Activated CD4-positive, CD25-positive, alpha-beta regulatory T cell treated with anti-CD3 and anti-CD28 coated beads, Interleukin-2, amount 50 U/mL, for 16 hours (primary cell): ENCODE results near the gene HLA-DOB.
A peak's percentile ranks its signal among the peaks of the same experiment; 100 is the strongest.

Experiments used
- DNase-seq: peaks from one replicate; pipeline ENCODE4 v3.0.0-alpha.2; 2020; ENCODE audit warnings: low read depth, low spot score

Gene HLA-DOB

DNA sequence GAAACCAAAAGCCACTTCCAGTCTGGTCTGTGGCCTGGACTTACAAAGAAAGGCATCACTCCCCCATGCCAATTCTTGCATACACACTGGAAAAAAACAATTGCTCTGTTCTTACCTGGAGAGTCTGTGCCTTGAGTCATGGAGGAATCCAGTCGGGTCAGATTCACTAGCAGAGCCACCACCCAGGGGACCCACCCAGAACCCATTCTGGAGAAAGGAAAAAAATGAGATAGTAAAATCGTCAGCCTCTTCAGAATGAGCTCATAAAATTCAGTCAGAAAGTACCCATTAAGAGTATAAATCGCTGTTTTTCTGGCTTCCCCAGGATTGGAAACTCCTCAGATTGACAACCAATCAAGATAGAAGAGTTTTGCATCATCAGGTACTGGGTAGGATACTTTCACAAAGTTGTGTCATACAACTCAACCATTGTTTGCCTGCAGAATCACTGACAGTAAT, at the start of gene HLA-DOB:
Gene HLA-DOB, minus strand, starts transcription at position 257 of the 459 bp plus-strand sequence. Its CDS starts 51 bp downstream, at position 206.
- no peak for DNase-seq

DNA sequence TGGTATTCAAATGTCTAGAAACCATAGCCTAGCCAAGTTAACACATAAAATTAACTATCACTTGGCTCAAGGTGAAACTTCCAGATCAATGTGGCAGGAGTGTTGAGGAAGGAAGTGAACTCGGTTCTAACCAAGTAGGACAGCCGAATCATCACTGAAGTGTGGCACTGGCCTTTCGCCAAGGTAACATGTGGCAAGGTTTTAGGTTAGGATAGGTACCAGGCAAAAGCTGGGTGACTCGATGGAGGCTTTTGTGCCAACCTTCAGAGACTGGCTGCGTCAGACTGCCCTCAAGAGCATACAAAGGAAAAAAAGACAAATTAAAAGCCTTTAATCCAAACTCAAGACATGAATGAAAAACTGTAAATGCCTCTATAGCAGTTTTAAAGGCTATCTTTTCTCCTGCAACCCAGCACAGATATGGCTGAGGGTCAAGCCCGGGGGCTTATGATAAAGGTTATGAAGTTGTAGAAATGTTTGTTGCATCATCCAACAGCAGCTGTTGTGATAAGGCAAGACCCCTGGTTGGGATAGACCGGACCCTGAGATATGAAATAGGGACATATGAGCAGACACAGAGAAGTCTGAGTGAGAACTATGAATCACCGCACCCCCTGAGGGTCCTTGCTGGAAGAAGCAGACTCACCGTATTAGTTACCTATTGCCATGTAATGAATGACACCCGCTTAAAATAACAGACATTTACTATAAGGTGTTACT, 49.1 kb upstream of the HLA-DOB start:
- DNase-seq, result no peak

DNA sequence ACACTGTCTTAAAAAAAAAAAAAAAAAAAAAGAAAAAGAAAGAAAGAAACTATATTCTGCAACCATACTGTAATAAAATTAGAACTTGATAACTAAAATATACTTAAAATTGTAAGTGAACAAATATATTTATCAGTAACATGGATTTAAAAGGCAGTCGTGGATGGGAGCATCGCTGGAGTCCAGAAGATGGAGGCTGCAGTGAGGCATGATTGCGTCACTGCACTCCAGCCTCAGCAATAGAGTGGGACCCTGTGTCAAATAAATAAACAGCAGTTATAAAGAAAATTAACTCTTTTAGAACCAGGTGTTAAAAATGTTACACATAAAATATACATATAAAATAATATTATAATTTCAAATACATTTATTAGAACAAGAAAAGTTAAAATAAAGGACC, 45.9 kb upstream of the HLA-DOB start:
- no peak for DNase-seq

DNA sequence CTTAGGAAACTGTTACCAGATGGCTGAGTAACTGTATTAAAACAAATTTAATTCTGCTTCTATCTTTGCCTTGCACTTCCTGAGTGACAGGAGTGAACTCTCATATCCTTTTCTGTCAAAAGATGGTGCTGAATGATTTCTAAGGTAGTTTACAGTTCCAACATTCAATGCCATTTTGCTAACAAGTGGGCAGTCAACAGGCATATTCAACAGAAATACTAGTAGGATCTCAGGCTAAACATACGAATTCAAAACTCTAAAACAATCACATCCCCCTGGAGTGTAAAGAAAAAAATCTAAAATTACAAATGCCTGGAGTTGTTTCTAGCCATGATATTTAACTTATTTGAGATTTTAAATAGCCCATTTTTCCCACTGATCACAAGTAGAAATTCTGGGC, 43.9 kb upstream of the HLA-DOB start:
- no peak for DNase-seq

DNA sequence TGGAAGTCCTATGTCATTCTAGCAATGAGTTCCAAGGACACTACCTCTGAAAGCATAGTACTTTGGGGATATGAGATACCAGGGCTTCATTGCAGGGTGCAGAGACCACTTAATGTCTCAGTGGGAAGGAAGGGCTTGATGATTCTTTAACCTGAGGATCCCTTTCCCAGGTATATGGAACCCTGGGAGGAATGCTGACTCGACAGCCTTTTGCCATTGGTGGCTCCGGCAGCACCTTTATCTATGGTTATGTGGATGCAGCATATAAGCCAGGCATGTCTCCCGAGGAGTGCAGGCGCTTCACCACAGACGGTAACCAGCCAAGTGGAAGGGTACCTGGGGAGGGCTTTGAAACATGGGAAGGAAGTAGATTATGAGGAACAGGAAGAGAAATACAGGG, 41.4 kb upstream of the HLA-DOB start:
- DNase-seq, result no peak

DNA sequence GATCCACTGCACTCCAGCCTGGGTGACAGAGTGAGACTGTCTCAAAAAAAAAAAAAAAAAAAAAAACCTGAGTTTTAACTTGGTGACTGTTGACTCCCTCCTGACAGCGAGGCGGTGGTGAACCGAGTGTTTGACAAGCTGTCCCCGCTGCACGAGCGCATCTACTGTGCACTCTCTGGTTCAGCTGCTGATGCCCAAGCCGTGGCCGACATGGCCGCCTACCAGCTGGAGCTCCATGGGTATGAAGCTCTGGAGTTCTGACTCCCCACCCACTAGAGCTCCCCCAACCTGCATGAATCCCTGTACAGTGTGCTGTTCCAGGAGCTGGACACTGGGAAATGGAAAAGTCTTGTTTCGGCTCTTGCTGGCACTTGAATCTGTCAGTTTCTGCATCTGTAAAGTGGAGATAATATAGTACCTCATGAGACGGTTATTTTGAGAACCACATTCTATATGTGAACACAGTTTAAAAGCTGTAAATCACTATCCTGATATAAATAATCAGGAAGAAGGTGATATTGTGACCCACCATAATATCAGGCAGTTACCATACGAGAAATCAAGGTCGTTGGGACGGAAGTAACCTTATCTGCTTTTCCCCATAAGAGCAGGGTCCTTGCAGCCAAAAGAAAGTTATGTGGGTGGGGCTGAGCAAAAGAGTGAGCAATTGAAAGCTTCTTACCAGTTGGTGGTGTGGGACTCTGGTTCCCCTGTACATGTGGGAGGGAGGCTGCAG, 40.5 kb upstream of the HLA-DOB start:
- no peak for DNase-seq

DNA sequence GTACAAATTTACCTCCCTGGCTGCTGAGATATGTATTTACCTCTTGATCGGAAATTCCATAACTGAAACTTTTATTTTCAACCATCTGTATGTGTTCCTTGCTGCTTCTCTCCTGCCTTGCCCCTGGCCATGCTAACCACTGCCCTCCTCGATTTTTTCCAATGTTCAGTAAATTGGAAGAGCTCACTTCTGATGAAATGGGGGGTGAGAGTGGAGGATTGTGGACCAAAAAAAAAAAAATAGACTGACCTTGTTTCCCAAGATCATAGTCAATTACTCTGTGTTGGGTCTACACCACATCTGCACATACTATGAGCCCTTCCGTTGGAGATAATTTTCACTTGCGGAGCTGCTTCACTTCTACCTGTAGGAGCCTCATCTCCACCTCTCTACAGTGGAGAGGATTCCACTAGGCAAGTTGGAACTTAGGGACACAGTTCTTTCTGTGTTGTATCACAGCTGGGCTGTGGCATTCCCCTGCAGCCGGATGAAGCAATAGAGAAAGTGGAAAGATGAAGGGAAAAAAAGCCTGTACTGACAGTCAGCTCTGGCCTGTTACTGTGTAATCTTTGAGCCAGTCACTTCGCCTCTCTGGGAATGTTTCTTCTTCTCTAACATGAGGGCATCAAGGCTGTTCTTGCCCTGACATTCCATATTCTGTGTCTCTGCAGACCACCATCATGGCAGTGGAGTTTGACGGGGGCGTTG, 38.8 kb upstream of the HLA-DOB start:
- DNase-seq, result no peak

DNA sequence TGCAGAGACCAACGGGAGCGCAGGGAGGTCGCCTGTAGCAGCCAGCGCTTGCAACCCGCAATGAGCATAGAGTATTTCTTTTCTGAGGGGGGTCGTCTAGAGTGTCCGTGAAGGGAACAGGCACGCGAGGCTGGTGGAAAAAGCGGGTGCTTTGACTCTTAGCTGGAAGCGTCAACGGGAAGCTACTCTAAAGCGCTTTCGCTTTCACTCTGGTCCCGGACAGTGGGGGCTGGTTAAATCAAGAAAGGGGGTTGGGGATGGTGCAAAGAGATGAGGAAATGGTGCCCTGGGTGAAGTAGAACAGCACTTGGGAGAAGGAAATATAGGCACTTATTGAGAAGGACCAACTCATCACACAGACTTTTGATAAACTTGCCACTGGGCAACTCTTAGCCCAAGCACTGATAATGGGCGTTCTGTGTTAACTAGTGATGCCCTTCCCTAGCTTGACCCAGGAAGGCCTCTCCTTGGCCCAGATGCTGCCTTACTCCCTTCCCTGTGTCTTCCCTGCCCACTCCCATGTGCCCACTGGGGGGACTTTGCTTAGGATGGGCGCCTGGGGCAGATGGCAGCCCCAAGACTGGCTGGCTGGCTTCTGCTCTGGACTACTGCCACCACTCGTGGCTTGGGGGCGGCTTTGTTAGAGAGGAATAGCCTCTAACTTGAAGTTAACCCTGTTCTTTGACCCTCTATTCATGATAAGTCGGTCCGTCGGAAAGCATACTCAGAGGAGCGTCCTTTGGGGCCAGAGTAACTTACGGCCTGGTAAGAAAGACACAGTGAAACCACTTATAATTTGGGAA, 37.8 kb upstream of the HLA-DOB start:
- peak; percentile 45 for DNase-seq

DNA sequence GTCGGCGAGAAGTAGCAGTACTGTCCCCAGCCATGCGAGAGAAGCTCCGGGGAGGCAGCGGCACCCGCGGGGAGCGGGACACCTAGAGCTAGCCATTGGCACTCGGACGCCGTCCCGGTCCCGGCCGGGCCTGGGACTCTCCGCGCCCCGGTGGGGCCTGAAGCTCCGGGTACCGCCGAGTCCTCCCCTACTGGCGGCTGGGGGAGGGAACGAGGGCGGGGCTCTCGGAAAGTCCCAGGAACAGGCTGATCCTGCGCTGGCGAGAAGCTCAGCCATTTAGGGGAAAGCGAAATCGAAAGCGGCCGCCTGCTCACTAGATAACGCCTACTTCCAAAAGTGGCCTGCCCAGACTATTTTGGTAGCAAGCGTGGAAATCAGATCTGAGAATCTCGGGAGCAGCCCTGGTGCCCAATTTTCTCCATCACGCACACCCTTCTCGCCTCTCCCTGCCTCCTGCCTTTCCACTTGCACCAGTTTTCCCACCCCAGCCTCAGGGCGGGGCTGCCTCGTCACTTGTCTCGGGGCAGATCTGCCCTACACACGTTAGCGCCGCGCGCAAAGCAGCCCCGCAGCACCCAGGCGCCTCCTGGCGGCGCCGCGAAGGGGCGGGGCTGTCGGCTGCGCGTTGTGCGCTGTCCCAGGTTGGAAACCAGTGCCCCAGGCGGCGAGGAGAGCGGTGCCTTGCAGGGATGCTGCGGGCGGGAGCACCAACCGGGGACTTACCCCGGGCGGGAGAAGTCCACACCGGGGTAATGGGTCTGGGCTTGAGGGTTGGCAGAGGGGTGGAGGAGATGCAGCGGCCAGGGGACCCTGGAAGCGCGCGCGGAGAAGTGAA, 37.0 kb upstream of the HLA-DOB start, which contains the start of the genes PSMB9 and TAP1:
Gene PSMB9, plus strand, starts transcription at position 652 of the 835 bp plus-strand sequence. Its CDS starts 38 bp downstream, at position 690.
Gene TAP1, minus strand, starts transcription at position 164 of the 835 bp plus-strand sequence. Its CDS starts 68 bp downstream, at position 96.
- DNase-seq, result peak; percentile 87

DNA sequence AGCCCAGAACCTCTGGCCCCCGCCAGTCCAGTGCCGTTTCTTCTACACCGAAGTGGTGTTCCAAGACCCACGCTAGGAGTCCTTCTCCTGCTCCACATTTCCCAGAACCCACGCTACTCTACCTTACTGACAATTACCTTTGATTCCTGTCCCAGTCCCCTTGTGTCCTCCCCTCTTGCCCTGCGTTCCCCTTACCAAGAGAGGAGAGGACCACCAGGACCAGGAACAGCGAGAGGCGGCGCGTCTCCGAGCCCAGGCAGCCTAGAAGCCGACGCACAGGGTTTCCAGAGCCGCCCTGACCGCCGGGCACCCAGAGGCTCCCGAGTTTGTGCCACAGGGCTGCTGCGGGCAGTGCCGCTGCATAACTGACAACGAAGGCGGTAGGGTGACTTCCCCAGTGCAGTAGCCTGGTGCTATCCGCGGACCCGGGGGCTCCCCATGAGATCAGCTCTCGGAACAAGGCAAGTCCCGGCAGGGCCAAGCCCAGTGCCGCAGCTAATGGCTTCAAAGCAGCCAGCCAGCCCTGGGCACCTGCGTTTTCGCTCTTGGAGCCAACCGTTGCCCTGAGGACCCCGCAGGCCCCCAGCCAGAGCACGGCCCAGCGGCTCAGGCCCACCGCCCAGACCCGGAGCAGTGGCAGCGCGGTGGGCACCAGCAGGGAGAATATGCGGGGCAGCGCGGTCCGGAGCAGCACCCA, 36.2 kb upstream of the HLA-DOB start:
- DNase-seq, result peak; percentile 37

DNA sequence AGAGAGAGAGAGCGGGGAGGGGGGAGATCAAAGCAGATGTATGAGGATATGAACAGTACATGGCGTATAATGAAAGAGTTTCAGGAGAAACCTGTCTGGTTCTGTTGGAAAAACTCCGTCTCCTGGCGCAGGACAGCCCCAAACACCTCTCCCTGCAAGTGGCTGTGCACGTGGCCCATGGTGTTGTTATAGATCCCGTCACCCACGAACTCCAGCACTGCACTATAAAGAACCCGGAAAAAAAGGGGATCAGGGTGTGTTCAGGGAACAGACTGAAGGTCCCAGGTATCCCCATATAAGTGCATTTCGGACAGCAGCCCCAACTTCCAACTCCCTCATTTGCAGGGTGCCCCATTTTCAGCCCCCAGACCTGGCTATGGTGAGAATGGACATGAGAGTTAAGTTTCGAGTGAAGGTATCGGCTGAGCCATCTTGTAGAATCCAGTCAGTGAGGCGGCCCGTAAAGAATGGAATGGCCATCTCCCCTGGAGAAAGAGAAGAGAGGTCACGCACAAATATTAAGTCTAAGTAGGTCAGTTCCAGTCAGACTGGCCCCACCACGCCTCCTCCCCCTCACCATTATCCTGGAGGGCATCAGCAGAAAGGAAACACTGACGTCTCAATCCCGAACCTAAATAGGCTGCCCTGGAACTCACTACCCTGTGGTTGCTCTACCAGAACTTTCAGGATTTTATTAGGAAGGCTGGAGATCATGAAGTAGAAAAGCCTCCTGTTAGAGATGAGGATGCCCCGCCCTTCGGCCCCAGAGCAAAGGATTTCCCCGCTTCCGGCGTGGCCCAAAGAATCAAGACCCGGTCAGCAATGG, 35.4 kb upstream of the HLA-DOB start:
- DNase-seq, result no peak

DNA sequence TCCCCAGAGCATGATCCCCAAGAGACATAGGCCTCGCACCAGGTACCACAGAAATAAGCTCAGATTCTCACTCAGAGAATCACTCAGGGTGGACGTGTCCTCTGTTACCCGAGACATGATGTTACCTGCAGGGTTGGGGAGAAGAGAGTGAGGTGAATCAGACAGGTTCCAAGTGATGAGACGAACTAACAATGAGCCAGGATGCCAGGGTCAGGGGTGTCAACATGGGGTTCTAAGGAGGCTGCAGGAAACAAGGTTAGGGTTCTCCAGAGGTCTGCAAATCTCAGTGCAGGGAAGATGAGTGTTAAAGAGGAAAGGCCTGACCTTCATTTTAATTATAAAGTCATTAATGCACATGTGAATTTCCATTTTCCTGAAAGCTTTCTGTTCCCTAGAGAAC, 34.2 kb upstream of the HLA-DOB start:
- DNase-seq, result no peak

DNA sequence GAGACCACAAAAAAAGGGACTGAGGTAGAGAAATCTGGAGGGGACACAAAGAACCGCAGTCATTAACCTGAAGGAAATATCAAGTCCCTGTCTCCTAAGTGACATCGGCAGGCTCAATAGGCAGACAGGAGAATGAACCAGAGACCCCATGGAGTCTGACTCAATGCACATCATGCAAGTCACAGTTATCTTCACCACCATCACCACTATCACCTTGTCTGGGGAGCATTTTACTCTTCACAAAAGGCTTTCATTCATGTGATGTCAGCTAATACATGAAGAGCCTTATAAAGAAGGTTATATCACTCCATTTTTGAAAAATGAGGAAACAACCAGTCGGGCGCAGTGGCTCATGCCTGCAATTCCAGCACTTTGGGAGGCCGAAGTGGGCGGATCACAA, 32.3 kb upstream of the HLA-DOB start:
- DNase-seq, result no peak

DNA sequence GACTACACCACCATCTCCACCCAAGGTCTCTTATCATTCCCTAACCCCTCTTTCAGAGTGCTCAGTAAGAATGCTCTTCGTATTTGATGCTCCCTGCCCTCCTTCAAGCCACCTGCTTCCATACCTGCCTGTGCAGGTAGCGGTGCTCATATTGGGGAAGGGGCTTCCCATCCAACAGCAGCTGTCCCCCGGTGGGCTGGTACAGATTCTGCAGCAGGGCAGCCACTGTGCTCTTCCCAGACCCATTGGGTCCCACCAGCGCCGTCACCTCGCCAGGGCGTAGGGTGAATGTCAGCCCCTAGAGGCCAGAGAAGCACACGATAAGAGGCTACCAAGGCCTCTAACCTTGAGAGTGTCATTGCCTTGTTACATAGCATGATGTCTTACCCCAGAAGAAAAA, 31.0 kb upstream of the HLA-DOB start:
- DNase-seq, result no peak

DNA sequence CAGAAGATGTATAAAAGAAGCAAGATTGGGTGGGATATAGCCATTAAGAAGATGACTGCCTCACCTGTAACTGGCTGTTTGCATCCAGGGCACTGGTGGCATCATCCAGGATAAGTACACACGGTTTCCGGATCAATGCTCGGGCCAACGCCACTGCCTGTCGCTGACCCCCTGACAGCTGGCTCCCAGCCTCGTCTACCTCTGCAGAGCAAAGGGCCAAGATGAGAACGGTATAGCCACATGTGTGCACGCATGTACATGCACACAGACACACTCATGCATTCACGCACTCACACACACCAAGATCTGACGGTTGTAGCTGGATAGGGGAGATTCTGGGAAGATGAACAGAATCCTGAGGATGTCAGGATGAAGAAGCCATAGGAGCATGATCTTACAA, 30.2 kb upstream of the HLA-DOB start:
- DNase-seq, result no peak

DNA sequence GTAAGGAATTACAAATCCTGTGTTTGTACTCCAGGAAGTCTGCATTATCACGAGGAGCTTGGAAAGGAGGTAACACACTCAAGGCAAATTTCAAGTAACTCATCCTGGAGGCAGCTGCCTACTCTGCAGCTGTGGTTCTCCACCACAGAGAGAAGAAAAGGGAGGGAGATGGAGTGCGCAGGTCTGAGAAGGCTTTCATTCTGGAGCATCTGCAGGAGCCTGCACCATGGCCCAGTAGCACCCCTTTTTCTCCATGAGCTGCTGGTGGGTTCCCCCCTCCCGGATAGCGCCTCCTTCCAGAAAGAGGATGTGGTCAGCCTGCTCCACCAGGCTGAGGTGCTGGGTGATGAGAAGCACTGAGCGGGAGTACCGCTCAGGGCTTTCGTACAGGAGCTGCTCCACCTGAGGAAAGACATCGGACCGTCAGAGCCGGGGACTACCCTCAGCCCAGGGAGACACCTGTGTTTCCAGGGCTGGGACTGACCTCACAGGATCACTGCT, 28.6 kb upstream of the HLA-DOB start:
- no peak for DNase-seq

DNA sequence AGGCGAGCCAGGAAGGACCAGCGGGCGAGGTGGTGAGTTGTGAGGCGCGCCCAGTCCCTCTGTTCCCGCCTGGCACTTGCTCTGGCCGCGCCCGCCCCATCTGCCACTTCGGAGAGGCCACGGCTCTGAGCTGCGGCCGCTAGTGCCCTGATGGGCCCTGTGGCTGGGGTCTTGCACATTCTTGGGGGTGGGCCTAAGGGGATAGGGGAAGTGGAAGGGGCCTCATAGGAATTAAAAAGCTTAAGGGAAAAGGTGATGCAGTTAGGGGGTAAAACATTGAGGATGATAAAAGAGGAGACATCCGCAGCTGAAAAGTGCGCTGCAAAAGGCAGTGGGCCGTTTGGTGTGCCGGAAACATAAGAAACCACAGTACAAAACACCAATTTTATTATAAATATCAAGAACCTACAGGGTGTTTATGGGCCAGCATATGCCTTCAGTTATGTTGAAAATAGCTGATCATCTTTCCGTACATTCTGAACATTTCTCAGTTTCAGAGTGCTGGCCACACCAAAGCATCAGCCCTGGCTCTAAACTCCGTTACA, 28.1 kb upstream of the HLA-DOB start:
- no peak for DNase-seq
